ENCODE data around the gene HMGA1. TPM values are rescaled to one million over a fixed set of nuclear protein-coding genes. Genes with fewer than 3 reads are reported as not detected.
A peak's percentile ranks its signal among the peaks of the same experiment; 100 is the strongest.
"Not testable (repeated sequence)": the region's sequence is repeated elsewhere in the genome, so short reads cannot be mapped to it uniquely, and the experiment has no call there.

Gene HMGA1
- total RNA-seq, 1 donor from 2014 or later: 355 TPM

GRCh38 chr6:34247481-34248197, 11.0 kb downstream of the HMGA1 start:
- Mint-ChIP-seq H3K27ac (peak overlapping the region; percentile 90), H3K4me1 (ENCODE audit: unreplicated experiment) (peaks cover 12% of the 10 kb centered on the region)
- DNase-seq (ENCODE audit: extremely low spot score, unreplicated experiment): no peak

GRCh38 chr6:34248198-34248726, 11.6 kb downstream of the HMGA1 start:
- H3K4me1 Mint-ChIP-seq (ENCODE audit: unreplicated experiment): peaks cover 12% of the 10 kb centered on the region
- DNase-seq (ENCODE audit: extremely low spot score, unreplicated experiment): no peak
- no peaks in the 10 kb centered on the region for H3K27me3 Mint-ChIP-seq
- no peaks in the 10 kb centered on the region for H3K36me3 Mint-ChIP-seq
- TF ChIP-seq CTCF (conservative IDR thresholded peaks at IDR 0.05): no peak
- peak overlapping the region; percentile 93 for H3K4me3 Mint-ChIP-seq
- peak overlapping the region; percentile 90 for H3K27ac Mint-ChIP-seq
- H3K9me3 Mint-ChIP-seq: no peaks in the 10 kb centered on the region

More at GRCh38 chr6:34247481-34248197, 11.0 kb downstream of the HMGA1 start:
- Mint-ChIP-seq H3K36me3 (peaks cover 3% of the 10 kb centered on the region), H3K4me3 (peak overlapping the region; percentile 93), H3K9me3 (no peaks in the 10 kb centered on the region), H3K27me3 (no peaks in the 10 kb centered on the region)
- TF ChIP-seq CTCF (conservative IDR thresholded peaks at IDR 0.05): no peak

GRCh38 chr6:34248727-34249468, 12.2 kb downstream of the HMGA1 start, which contains the start of gene SMIM29:
TSS of gene SMIM29 (minus strand) at chr6:34249006. CDS start at chr6:34247791, 1,215 bp downstream.
- Mint-ChIP-seq H3K4me1 (ENCODE audit: unreplicated experiment) (peaks cover 12% of the 10 kb centered on the region), H3K27me3 (no peaks in the 10 kb centered on the region), H3K4me3 (peak within 1 kb of the TSS; percentile 93)

GRCh38 chr6:34249469-34250261, 13.0 kb downstream of the HMGA1 start:
- TF ChIP-seq CTCF (conservative IDR thresholded peaks at IDR 0.05): no peak

More at GRCh38 chr6:34248727-34249468, 12.2 kb downstream of the HMGA1 start, which contains the start of gene SMIM29:
- peak; percentile 99 for DNase-seq (ENCODE audit: extremely low spot score, unreplicated experiment)
- peak within 1 kb of the TSS; percentile 90 for H3K27ac Mint-ChIP-seq
- no peaks in the 10 kb centered on the region for H3K36me3 Mint-ChIP-seq
- peak; percentile 93 for TF ChIP-seq CTCF (conservative IDR thresholded peaks at IDR 0.05)
- no peaks in the 10 kb centered on the region for H3K9me3 Mint-ChIP-seq

GRCh38 chr6:34252395-34252794, 15.7 kb downstream of the HMGA1 start:
- not testable (repeated sequence) for H3K9me3 Mint-ChIP-seq; H3K27me3 Mint-ChIP-seq; H3K4me1 Mint-ChIP-seq (ENCODE audit: unreplicated experiment); H3K27ac Mint-ChIP-seq; DNase-seq (ENCODE audit: extremely low spot score, unreplicated experiment); H3K4me3 Mint-ChIP-seq; H3K36me3 Mint-ChIP-seq

More at GRCh38 chr6:34249469-34250261, 13.0 kb downstream of the HMGA1 start:
- no peaks in the 10 kb centered on the region for H3K27me3 Mint-ChIP-seq
- H3K4me1 Mint-ChIP-seq (ENCODE audit: unreplicated experiment): peaks cover 12% of the 10 kb centered on the region
- H3K9me3 Mint-ChIP-seq: no peaks in the 10 kb centered on the region
- H3K27ac Mint-ChIP-seq: peak overlapping the region; percentile 79
- no peak for DNase-seq (ENCODE audit: extremely low spot score, unreplicated experiment)
- H3K36me3 Mint-ChIP-seq: no peaks in the 10 kb centered on the region
- peak overlapping the region; percentile 93 for H3K4me3 Mint-ChIP-seq
